GM04504 (cell line): ENCODE data around the gene IFNA7.
A peak's percentile ranks its signal among the peaks of the same experiment; 100 is the strongest.
"Not testable (repeated sequence)": the region's sequence is repeated elsewhere in the genome, so short reads cannot be mapped to it uniquely, and the experiment has no call there.

Source experiments
- DNase-seq: peaks from one replicate; pipeline ENCODE4 v3.0.0-alpha.2; 2012; ENCODE audit warnings: low read depth

Gene IFNA7

DNA sequence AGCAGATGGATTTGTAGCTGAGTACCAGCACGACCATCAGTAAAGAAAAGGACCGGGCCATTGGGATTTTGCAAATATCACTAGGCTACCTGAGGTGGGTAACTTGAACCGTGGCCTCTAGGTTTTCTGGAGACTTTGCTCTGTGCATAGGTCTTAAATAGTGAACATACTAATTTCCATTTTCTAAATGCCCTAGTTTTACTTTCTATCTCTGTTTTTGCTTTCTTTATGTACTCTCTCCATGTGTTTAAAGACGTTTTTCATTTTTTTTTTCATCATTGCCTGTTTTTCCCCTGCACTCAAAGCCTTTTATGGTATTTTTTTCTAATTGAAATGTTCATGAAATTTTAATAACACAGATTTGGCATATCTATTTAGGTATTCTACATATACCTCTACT is at the start of gene IFNA7:
IFNA7 (minus strand) TSS at position 101 of the 400 bp plus-strand sequence; CDS start at position 61, 40 bp downstream.
- not testable (repeated sequence) for DNase-seq

GRCh38 chr9:21251638-21252037 is 49.6 kb upstream of the IFNA7 start:
- DNase-seq = no peak

DNA sequence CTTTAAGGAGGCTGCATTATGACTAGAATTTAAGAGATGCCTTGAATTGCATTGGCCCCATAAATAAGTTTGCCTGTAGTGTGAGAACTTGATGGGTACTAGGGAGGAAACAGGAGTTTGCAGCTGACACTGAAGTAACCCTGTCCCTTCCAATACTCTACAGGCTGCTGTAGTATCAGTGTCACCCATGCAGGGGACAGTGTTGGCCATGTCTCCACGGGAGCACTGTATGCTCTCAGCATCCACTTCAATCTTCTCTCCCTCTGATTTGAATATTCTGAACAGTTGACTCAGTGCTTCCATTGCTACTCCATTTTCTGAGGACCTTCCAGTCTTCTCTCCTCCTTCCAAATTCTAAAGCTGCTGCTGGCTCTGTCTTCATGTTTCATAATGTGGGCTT is 49.2 kb upstream of the IFNA7 start:
- DNase-seq = no peak

GRCh38 chr9:21244836-21245235 is 42.8 kb upstream of the IFNA7 start:
- no peak for DNase-seq

GRCh38 chr9:21239911-21240310 is 37.9 kb upstream of the IFNA7 start, which contains the start of gene IFNA14:
IFNA14 (minus strand) TSS chr9:21240005; CDS start chr9:21239935, 70 bp downstream.
- no peak for DNase-seq

DNA sequence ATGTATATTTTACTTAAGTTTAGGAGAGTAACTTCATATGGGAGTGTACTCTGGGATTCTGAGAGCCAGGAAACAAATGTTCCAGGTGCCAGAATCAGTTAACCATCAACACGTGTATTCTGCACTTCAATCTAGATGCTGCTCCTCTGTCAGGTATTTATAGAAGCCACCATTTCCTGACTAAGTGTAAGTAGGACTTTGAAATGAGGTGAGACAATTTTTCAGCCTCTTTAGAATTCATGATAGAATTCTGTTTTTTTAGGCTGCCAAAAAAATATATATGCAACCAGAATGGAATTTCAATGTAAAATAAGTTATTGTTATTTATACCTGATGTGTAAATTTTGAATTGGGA is 34.3 kb upstream of the IFNA7 start:
- not testable (repeated sequence) for DNase-seq

- DNase-seq = peak; percentile 16
Observed at GRCh38 chr9:21235468-21236359, 33.7 kb upstream of the IFNA7 start.

GRCh38 chr9:21234153-21234687 is 32.2 kb upstream of the IFNA7 start:
- DNase-seq = no peak

DNA sequence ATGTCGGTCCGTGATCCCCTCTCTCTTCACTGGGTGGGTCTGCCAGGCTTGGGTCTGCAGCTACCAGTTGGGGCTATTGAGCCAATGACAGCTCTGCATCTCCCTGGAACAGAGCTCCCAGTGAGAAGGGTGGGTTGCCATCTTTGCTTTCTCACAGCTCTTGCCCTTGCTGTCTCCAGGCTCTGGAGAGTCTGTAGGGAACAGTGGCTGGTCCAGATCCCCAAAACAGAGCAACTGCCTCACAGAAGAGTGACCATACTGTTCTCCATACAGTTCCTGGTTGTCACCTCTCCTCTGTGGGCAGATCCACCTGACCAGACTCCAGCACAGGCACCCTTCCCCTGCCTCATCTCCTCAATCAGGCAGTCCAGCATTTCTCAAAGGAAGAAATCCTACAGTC is 31.3 kb upstream of the IFNA7 start:
- DNase-seq = no peak

DNA sequence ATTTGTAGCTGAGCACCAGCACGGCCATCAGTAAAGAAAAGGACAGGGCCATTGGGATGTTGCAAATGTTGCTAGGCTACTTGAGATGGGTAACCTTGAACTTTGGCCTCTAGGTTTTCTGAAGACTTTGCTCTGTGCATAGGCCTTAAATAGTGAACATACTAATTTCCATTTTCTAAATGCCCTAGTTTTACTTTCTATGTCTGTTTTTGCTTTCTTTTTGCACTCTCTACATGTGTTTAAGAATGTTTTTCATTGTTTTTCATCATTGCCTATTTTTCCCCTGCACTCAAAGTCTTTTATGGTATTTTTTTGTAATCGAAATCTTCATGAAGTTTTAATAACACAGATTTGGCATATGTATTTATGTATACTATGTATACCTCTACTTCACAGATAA is 26.1 kb upstream of the IFNA7 start, which contains the start of gene IFNA17:
IFNA17 (minus strand) TSS at position 101 of the 400 bp plus-strand sequence; CDS start at position 52, 49 bp downstream.
- DNase-seq = no peak

DNA sequence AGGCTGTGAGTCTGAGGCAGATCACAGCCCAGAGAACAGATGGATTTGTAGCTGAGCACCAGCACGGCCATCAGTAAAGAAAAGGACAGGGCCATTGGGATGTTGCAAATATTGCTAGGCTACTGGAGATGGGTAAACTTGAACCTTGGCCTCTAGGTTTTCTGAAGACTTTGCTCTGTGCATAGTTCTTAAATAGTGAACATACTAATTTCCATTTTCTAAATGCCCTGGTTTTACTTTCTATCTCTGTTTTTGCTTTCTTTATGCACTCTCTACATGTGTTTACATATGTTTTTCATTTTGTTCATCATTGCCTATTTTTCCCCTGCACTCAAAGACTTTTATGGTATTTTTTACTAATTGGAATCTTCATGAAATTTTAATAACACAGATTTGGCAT is 15.2 kb upstream of the IFNA7 start, which contains the start of gene IFNA16:
IFNA16 (minus strand) TSS at position 101 of the 400 bp plus-strand sequence; CDS start at position 95, 6 bp downstream.
- not testable (repeated sequence) for DNase-seq

DNA sequence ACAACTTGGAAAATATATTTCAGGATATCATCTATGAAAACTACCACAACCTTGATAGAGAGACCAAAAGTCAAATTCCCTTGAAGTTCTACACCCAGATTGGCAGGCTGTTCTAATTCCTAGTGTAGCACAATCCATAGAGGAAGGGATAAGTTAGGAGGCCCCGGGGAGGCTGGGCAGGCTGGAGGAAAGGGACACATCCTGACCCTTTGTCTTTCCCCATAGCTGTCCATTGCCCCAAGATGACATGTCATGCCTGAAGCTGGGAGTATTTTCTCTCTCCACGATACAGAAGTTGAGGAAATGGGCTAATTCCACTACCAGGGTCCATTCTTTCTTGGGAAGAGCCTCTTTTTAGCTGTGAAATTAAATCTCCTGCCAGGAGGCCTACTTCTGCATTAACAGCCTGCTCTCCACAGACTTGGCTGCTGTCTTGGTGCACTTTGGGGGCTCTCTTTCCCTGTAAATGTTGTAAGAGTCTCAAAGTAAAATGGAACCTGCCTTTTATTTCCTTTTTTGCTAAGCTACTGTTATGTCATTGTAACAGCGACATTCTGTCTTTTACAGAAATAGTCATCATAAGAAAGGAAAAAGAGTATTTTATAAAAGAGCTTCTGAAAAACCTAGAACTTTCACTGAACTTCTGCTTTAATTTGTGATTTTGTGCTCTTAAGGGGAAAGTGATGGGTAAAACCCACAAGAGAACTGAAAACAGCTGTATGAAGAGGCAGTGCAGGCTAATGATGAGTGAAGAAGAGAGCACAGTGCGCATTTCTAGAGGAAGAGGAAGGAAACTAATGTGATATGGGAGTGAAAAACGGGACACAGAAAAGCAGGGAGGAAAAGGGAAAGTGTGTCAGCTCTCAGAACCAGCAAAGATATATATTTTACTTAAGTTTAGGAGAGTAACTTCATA is 11.7 kb upstream of the IFNA7 start:
- not testable (repeated sequence) for DNase-seq

DNA sequence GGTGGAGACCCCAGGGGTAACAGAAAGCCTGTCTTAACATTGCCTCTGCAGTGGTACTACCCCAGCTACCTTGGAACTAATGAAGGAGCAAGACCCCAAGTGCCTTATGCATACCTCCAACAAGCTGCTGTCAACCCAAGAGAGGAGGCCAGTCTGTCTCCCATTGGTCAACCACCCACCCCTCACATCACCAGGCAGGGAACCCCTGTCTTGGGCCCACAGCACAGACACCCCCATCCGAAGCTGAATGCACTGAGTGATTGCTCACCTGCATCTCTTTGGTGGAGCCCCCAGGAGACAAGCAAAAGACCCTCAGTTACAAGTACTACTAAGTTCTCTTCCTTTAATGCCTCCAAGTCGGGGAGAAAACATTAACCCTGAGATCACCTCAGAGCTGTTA is 10.2 kb upstream of the IFNA7 start:
- DNase-seq = not testable (repeated sequence)

DNA sequence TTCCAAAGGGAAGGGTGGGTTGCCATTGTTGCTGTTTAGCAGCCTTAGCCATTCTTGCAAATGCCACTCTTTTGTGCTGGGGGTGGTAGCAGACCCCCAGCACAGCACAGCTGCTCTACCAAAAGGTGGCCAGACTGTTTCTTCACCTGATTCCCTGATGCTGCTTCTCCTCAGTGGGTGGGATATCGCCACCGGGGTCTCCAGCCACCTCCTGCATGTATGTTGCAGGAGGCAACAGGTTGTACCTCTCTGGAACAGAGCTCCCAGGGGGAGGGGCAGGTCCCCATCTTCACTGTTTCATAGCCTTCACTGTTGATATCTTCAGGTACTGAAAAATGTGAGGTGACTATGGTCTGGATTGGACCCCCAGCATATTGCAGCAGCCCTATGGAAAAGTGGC is 8.8 kb upstream of the IFNA7 start:
- not testable (repeated sequence) for DNase-seq

DNA sequence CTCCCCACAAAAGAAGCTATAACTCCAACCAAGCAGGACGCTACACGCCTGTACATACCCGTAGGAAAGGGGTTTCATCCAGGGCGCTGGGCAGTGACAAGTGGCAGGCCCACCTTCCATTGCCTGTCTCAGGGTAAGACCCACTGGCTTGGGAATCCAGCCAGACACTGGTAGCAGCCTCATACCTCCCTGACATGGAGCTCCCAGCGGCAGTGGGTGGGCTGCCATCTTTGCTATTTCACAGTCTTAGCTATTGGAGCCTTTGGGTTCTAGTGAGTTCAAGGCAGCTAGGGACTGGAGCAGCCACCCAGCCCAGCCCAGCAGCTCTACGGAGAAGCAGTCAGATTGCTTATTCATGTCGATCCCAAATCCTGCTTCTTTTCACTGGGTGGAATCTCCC is 8.3 kb upstream of the IFNA7 start:
- DNase-seq = no peak

GRCh38 chr9:21207043-21207442 is 5.0 kb upstream of the IFNA7 start, which contains the start of gene IFNA10:
IFNA10 (minus strand) TSS chr9:21207143; CDS start chr9:21207097, 46 bp downstream.
- DNase-seq = not testable (repeated sequence)

GRCh38 chr9:21205204-21205603 is 3.2 kb upstream of the IFNA7 start:
- no peak for DNase-seq

DNA sequence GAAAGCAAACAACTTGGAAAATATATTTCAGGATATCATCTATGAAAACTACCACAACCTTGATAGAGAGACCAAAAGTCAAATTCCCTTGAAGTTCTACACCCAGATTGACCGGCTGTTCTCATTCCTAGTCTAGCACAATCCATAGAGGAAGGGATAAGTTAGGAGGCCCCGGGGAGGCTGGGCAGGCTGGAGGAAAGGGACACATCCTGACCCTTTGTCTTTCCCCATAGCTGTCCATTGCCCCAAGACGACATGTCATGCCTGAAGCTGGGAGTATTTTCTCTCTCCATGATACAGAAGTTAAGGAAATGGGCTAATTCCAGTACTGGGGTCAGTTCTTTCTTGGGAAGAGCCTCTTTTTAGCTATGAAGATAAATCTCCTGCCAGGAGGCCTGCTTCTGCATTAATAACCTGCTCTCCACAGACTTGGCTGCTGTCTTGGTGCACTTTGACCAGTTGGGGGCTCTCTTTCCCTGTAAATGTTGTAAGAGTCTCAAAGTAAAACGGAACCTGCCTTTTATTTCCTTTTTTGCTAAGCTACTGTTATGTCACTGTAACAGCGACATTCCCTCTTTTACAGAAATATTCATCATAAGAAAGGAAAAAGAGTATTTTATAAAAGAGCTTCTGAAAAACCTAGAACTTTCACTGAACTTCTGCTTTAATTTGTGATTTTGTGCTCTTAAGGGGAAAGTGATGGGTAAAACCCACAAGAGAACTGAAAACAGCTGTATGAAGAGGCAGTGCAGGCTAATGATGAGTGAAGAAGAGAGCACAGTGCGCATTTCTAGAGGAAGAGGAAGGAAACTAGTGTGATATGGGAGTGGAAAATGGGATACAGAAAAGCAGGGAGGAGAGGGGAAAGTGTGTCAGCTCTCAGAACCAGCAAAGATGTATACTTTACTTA is 6.9 kb downstream of the IFNA7 start:
- not testable (repeated sequence) for DNase-seq

- not testable (repeated sequence) for DNase-seq
Observed at GRCh38 chr9:21187487-21187886, 14.5 kb downstream of the IFNA7 start, which contains the start of gene IFNA4. IFNA4 (minus strand) TSS chr9:21187587; CDS start chr9:21187531, 56 bp downstream.
